PC-3 (cell line): Measurements from ENCODE around the gene PNLIPRP2. TPM values are rescaled to one million over a fixed set of nuclear protein-coding genes. Genes with fewer than 3 reads are reported as not detected.

Experiments used
- ATAC-seq: fragments of 200-7000 bp; cut with Tn5 transposase; 2 replicates; pipeline ENCODE4 v1.9.1; 2020; ENCODE audit warnings: mild to moderate bottlenecking, moderate library complexity
- BruUV-seq: library from RNA; stranded (reverse); fragments of 400-500 nt; replicated peaks from 2 replicates; lab custom pipeline; 2021; lab: Mats Ljungman, UMichigan
- CTCF ChIA-PET: fragments of 300-600 bp; sonication (Branson Sonifier 250); formaldehyde crosslinking; loops from one replicate; lab custom pipeline; 2022; ENCODE audit warnings: antibody characterized with exemption; lab: Charles Lee
- POLR2A ChIA-PET: fragments of 300-600 bp; sonication (Branson Sonifier 250); formaldehyde crosslinking; loops from one replicate; lab custom pipeline; 2022; ENCODE audit warnings: antibody characterized with exemption; ENCODE audit not compliant: unreplicated experiment; lab: Charles Lee
- DNase-seq: peaks from one replicate; pipeline ENCODE4 v3.0.0-alpha.2; 2015
- H2AFZ ChIP-seq: fragments of 300-600 bp; sonication (generic); 2 replicates; pipeline ENCODE4 v1.6.0; 2016; ENCODE audit warnings: antibody characterized with exemption, low read length
- H3F3A ChIP-seq: fragments of 300-600 bp; sonication (generic); one replicate; pipeline ENCODE4 v1.6.0; 2017; ENCODE audit warnings: antibody characterized with exemption, low read length, control low read depth, mild to moderate bottlenecking; ENCODE audit not compliant: unreplicated experiment
- H3K27ac ChIP-seq: fragments of 300-600 bp; sonication (generic); 2 replicates; pipeline ENCODE4 v1.5.1; 2016; ENCODE audit warnings: mild to moderate bottlenecking, low read length
- H3K27me3 ChIP-seq: fragments of 300-600 bp; sonication (generic); 2 replicates; pipeline ENCODE4 v1.6.1; 2016; ENCODE audit warnings: low read length, mixed read lengths
- H3K36me3 ChIP-seq: fragments of 300-600 bp; sonication (generic); 2 replicates; pipeline ENCODE4 v1.6.1; 2016; ENCODE audit warnings: low read depth, mixed run types, low read length, mixed read lengths
- H3K4me1 ChIP-seq: fragments of 300-600 bp; sonication (generic); 2 replicates; pipeline ENCODE4 v1.5.1; 2016; ENCODE audit warnings: low read length; ENCODE audit not compliant: insufficient read depth
- H3K4me2 ChIP-seq: fragments of 300-600 bp; sonication (generic); 2 replicates; pipeline ENCODE4 v1.6.0; 2016; ENCODE audit warnings: low read length
- H3K4me3 ChIP-seq: fragments of 300-600 bp; sonication (generic); 2 replicates; pipeline ENCODE4 v1.5.1; 2016; ENCODE audit warnings: mild to moderate bottlenecking, low read length, mixed read lengths
- H3K79me2 ChIP-seq: fragments of 300-600 bp; sonication (generic); 2 replicates; pipeline ENCODE4 v1.6.1; 2017; ENCODE audit warnings: low read length, mixed read lengths
- H3K9ac ChIP-seq: fragments of 300-600 bp; sonication (generic); 2 replicates; pipeline ENCODE4 v1.6.0; 2016; ENCODE audit warnings: mild to moderate bottlenecking, low read length
- H3K9me2 ChIP-seq: fragments of 300-600 bp; sonication (generic); replicated peaks from 2 replicates; pipeline ENCODE4 v1.6.1; 2016; ENCODE audit warnings: mixed run types, low read length, mixed read lengths
- H3K9me3 ChIP-seq: fragments of 300-600 bp; sonication (generic); 2 replicates; pipeline ENCODE4 v1.6.1; 2016; ENCODE audit warnings: low read length, mixed read lengths
- H4K20me1 ChIP-seq: fragments of 300-600 bp; sonication (generic); 2 replicates; pipeline ENCODE4 v1.6.1; 2016; ENCODE audit warnings: low read length, mixed read lengths
- CTCF ChIP-seq: fragments of 300-600 bp; sonication (generic); conservative IDR thresholded peaks from 2 replicates; pipeline ENCODE4 v1.5.1; 2017; ENCODE audit warnings: antibody characterized with exemption, low read depth, mild to moderate bottlenecking, low read length
- EZH2 ChIP-seq: fragments of 300-600 bp; sonication (generic); IDR thresholded peaks from one replicate; pipeline ENCODE4 v1.6.1; 2017; ENCODE audit warnings: antibody characterized with exemption, mild to moderate bottlenecking, low read length; ENCODE audit not compliant: unreplicated experiment
- EZH2phosphoT487 ChIP-seq: fragments of 300-600 bp; sonication (generic); IDR thresholded peaks from 2 replicates; pipeline ENCODE4 v1.6.1; 2018; ENCODE audit warnings: mild to moderate bottlenecking, antibody characterized with exemption, low read length, borderline replicate concordance
- intact Hi-C: fragments of 100-400 bp; cut with micrococcal nuclease; formaldehyde crosslinking; loops from 2 replicates; pipeline ENCODE4 v1.9.0; 2023
- total RNA-seq: library from RNA; depleted of rRNA; stranded (reverse); fragments of >200 nt; gene quantifications from 2 replicates; pipeline ENCODE4 v1.2.3, GENCODE V29; 2014

The PNLIPRP2 gene
- total RNA-seq, 1 experiment from 2014 or later, result not detected

- Histone ChIP-seq H2AFZ (no peak overlapping the region), H3K9me2 (no peaks in the 10 kb centered on the region), H3K4me1 (no peaks in the 10 kb centered on the region), H3K4me2 (no peak overlapping the region), H3K27ac (no peak overlapping the region), H3K4me3 (no peak overlapping the region), H3K36me3 (no peaks in the 10 kb centered on the region), H3K9me3 (no peaks in the 10 kb centered on the region), H3K79me2 (no peaks in the 10 kb centered on the region), H3F3A (no peaks in the 10 kb centered on the region), H3K27me3 (no peaks in the 10 kb centered on the region), H3K9ac (no peak overlapping the region), H4K20me1 (no peaks in the 10 kb centered on the region)
- ATAC-seq (no peak), DNase-seq (no peak)
- CTCF ChIA-PET, result no interaction called here
- no peak for TF ChIP-seq EZH2phosphoT487
- intact Hi-C loops, result no loop called here
- POLR2A ChIA-PET, result no interaction called here
- BruUV-seq, result no TSS peak
Observed at GRCh38 chr10:116632596-116633215, 12.0 kb downstream of the PNLIPRP2 start.

GRCh38 chr10:116633216-116633600 lies 12.5 kb downstream of the PNLIPRP2 start:
- no peaks in the 10 kb centered on the region for H3K9me3 ChIP-seq
- H2AFZ ChIP-seq, result no peak overlapping the region
- no peak overlapping the region for H3K27ac ChIP-seq
- no peak overlapping the region for H3K4me2 ChIP-seq
- H3K4me3 ChIP-seq, result no peak overlapping the region
- H4K20me1 ChIP-seq, result no peaks in the 10 kb centered on the region
- H3F3A ChIP-seq, result no peaks in the 10 kb centered on the region
- H3K9me2 ChIP-seq, result no peaks in the 10 kb centered on the region
- no peaks in the 10 kb centered on the region for H3K4me1 ChIP-seq
- BruUV-seq, result no TSS peak
- intact Hi-C loops, result no loop called here
- ChIA-PET CTCF (no interaction called here), POLR2A (no interaction called here)
- H3K27me3 ChIP-seq, result no peaks in the 10 kb centered on the region
- no peak for ATAC-seq
- no peak for DNase-seq
- TF ChIP-seq EZH2phosphoT487 (no peak), EZH2 (no peak), CTCF (no peak)
- no peaks in the 10 kb centered on the region for H3K36me3 ChIP-seq
- no peaks in the 10 kb centered on the region for H3K79me2 ChIP-seq
- no peak overlapping the region for H3K9ac ChIP-seq

- no peaks in the 10 kb centered on the region for H4K20me1 ChIP-seq
- H3K9ac ChIP-seq, result no peak overlapping the region
- no peaks in the 10 kb centered on the region for H3K36me3 ChIP-seq
- no peaks in the 10 kb centered on the region for H3K9me3 ChIP-seq
- no peaks in the 10 kb centered on the region for H3K79me2 ChIP-seq
- DNase-seq (no peak), ATAC-seq (no peak)
- H3K4me3 ChIP-seq, result no peak overlapping the region
- H2AFZ ChIP-seq, result no peak overlapping the region
- no peaks in the 10 kb centered on the region for H3K27me3 ChIP-seq
- no TSS peak for BruUV-seq
- no peak overlapping the region for H3K4me2 ChIP-seq
- no peaks in the 10 kb centered on the region for H3K9me2 ChIP-seq
- no peak for TF ChIP-seq EZH2
- TF ChIP-seq CTCF, result no peak
- no peak for TF ChIP-seq EZH2phosphoT487
- H3K27ac ChIP-seq, result no peak overlapping the region
- CTCF ChIA-PET, result no interaction called here
- no peaks in the 10 kb centered on the region for H3F3A ChIP-seq
- POLR2A ChIA-PET, result no interaction called here
- H3K4me1 ChIP-seq, result no peaks in the 10 kb centered on the region
- intact Hi-C loops, result no loop called here
Observed at GRCh38 chr10:116634126-116634975, 13.6 kb downstream of the PNLIPRP2 start.
